Omental fat pad (tissue), 4 donors: Measurements from ENCODE around the gene HSPA9. TPM values are rescaled to one million over a fixed set of nuclear protein-coding genes. Genes with fewer than 3 reads are reported as not detected.

Experiments
- ATAC-seq: fragments of 150-250 bp; one replicate; pipeline ENCODE4 v1.9.1; 2016; ENCODE audit warnings: mild to moderate bottlenecking, moderate library complexity; ENCODE audit not compliant: low FRiP score
- DNase-seq: peaks from one replicate; pipeline ENCODE4 v3.0.0-alpha.2; 2019; ENCODE audit warnings: low spot score
- total RNA-seq, 4 donors: library from RNA; depleted of rRNA; stranded (reverse); fragments of >200 nt; gene quantifications; one replicate each; pipeline ENCODE4 v1.1.0, GENCODE V29; 2016
- TF ChIP-seq, protein P1 (sequence below), 3 donors: fragments of 450-650 bp; IDR thresholded peaks; one replicate each; pipeline ENCODE4 v1.5.1; 2016 to 2017; ENCODE audit warnings: antibody characterized with exemption in 3 of 3, mild to moderate bottlenecking in 3 of 3, moderate library complexity in 2 of 3

The HSPA9 gene
- total RNA-seq, 4 donors from 2014 or later = 212 to 482 (median 318) TPM

DNA sequence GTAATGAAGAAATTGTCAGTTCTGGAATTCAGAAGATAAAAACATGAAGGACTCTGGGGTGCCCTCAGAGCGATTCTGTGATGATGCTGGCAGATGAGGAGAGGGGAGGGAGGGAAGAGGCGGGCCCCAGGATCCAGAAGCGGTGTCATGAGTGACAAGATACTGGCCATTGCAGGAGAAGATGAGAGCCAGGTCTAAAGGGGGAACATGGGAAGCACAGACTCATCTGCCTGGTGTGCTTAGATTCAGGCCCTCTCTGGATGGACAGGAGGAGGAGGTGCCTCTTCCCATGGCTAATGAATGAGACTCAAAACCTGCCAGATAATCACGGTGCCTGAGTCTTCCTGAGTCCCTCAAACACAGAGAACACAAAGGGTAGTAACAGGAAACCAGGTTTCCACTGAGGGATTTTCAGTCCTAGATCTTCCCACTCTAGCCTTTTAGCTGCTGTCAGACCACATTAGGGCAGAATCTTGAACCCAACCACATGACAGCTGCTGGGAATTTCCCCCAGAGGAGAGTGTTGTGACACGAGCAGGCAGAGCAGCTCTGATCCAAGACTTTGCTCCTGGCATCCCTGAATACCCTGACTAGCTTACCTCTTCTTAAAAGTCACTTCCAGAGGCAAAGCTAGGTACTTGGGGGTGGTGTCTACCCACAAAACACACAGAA, 28.2 kb upstream of the HSPA9 start:
- TF ChIP-seq, protein P1, sequence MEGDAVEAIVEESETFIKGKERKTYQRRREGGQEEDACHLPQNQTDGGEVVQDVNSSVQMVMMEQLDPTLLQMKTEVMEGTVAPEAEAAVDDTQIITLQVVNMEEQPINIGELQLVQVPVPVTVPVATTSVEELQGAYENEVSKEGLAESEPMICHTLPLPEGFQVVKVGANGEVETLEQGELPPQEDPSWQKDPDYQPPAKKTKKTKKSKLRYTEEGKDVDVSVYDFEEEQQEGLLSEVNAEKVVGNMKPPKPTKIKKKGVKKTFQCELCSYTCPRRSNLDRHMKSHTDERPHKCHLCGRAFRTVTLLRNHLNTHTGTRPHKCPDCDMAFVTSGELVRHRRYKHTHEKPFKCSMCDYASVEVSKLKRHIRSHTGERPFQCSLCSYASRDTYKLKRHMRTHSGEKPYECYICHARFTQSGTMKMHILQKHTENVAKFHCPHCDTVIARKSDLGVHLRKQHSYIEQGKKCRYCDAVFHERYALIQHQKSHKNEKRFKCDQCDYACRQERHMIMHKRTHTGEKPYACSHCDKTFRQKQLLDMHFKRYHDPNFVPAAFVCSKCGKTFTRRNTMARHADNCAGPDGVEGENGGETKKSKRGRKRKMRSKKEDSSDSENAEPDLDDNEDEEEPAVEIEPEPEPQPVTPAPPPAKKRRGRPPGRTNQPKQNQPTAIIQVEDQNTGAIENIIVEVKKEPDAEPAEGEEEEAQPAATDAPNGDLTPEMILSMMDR (IDR thresholded peaks at IDR 0.05) = no peak
- DNase-seq (no peak), ATAC-seq (no peak)

DNA sequence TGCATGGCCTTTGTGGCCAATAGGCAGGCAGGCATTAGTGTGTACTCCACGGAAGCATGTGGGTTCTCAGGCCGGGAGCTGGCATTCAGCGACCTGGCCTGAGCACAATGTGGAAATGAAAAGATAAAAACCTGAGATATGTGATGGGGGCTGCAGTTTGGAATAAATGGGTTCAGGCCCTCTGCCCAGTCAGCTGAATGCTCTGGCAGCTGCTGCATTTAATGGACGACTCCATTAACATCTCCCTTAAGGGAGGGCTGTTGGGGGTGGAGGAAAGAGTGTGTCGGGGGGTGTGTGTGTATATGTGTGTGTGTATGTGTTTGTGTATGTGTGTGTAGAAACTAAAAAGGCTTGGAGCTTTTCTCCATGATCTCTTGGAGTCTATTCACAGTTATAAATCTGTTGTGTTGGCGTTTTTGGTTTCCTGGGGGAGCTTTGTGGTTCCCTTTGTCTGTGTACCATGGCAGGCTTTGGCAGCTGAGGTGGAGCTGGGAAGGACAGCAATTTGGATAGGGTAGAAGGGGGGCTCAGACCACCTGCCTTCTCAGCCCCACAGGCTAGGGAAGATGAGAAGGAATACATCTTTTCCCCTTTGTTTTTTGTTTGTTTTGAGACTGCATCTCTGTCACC, 27.3 kb upstream of the HSPA9 start:
- no peak for DNase-seq
- TF ChIP-seq, protein P1 (IDR thresholded peaks at IDR 0.05) = no peak
- ATAC-seq = no peak

DNA sequence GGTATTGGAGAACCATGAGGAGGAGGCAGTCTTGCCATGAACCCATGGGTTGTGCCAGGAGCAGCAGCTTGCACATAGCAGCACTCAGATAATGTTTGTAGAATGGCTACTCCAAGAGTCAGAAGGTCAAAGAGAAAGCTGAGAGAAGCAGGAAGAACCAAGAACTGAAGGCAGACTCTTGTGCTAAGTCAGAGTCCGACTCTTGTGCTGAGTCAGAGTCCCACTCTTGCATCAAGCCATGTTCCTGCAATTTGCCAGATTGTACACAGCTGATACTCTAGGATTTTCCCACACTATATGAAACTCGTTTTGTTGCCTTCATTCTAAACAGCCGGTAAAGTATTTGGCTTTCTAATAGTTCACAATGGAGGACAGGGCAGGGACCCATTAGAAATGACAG, 26.2 kb upstream of the HSPA9 start:
- TF ChIP-seq, protein P1 (IDR thresholded peaks at IDR 0.05) = no peak
- no peak for DNase-seq
- peak; percentile 72 for ATAC-seq

DNA sequence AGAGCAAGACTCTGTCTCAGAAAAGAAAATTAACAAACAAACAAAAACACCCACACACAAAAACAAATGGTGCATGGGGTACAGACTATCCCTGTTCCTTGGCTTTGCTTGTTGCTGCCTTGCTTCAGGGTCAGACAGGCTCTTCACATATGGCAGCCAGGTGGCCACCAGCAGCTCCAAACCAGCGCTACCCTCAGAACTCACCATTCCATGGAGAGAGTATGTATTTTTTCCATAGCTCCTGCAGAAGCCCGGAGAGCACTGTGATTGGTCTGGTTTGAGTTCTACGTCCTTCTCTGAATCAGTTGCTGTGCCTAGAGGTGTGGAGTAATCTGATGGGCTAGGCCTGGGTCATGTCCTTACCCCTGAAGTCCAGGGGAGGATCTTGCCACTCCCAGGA, 25.2 kb upstream of the HSPA9 start:
- TF ChIP-seq, protein P1 (IDR thresholded peaks at IDR 0.05) = no peak
- DNase-seq (no peak), ATAC-seq (peak; percentile 29)

DNA sequence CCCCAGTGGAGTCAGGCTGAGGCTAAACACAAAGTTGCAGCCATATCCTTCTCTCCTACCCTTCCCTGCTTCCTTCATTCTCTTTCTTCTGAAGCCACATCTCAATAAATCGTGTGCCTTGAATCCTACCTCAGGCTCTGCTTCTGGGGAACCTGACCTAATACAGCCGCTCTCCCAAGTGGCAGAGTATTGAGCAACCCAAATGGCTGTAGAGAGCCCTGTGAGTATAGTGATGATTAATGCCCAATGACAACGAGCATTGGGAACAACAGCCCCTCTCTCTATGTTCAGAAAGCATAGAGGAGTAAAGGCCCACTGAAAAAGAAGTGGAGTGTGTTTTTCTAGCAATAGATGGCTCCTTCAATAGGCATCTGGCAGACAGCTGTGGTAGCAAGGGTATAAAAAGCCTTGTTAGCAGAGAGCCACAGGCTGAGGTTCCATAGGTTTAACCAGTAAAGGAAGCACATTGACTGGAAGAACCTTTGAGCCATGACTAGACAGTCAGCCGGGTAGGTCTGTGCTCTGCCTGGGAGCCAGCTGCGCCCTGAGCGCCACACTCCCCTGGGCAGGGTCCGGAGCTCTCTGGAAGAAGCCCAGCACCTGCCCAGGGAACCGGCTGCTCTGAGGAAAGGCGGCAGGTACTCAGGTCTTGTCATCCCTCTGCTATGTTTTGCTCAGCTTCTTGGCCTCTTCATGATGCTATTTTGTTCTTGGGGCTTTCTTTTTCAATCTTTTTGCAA, 22.6 kb upstream of the HSPA9 start:
- TF ChIP-seq, protein P1 (IDR thresholded peaks at IDR 0.05) = no peak
- DNase-seq = no peak
- no peak for ATAC-seq

DNA sequence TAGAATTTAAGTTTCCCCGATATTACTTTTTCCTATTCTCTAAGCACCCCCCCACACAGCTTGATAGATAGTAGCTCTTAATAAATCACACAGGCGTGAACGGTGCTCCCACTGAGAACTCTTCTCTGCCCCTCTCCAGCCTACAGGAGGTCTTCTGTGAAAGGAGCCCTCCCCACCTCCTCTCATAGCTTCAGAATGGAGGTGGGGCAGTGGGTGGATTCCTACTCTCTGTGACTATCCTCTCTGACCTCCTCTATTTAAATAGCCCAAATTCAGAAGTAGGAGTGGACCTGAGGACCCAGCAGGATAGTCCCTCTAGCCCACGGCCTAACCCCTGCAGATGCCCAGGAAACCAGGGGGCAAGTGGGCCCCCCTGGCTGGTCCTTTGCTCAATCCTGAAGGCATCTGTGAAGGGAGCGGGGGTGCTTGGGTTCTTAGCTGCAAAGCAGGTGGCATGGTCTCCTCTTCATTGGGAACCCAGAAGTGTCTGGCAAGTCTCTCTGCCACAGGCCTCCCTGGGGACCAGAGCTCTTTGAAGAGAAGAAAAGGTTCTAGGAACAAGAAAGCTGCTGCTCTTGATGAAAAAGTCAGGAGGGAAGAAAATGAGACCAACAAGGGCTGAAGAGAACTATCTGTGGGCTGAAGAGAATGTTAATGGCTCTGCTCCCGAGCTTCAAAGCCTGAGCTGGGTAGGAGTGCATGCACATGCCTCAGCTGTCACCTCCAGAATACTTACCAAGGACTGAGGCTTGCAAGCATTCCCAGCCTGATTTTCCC, 21.1 kb upstream of the HSPA9 start:
- no peak for ATAC-seq
- DNase-seq = no peak
- TF ChIP-seq, protein P1 (IDR thresholded peaks at IDR 0.05) = no peak
